Measurements from ENCODE around the gene CELF1.

The CELF1 gene

DNA sequence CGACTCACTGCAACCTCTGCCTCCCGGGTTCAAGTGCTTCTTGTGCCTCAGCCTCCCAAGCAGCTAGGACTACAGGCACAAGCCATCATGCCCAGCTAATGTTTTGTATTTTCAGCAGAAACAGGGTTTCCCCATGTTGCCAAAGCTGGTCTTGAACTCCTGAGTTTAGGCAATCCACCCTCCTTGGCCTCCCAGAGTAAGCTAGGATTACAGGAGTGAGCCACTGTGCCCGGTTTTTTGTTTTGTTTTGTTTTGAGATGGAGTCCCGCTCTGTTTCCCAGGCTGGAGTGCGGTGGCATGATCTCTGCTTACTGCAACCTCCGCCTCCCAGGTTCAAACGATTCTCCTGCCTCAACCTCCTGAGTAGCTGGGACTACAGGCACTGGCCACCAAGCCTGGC, 41.0 kb downstream of the CELF1 start:
- TF ChIP-seq, protein P1, sequence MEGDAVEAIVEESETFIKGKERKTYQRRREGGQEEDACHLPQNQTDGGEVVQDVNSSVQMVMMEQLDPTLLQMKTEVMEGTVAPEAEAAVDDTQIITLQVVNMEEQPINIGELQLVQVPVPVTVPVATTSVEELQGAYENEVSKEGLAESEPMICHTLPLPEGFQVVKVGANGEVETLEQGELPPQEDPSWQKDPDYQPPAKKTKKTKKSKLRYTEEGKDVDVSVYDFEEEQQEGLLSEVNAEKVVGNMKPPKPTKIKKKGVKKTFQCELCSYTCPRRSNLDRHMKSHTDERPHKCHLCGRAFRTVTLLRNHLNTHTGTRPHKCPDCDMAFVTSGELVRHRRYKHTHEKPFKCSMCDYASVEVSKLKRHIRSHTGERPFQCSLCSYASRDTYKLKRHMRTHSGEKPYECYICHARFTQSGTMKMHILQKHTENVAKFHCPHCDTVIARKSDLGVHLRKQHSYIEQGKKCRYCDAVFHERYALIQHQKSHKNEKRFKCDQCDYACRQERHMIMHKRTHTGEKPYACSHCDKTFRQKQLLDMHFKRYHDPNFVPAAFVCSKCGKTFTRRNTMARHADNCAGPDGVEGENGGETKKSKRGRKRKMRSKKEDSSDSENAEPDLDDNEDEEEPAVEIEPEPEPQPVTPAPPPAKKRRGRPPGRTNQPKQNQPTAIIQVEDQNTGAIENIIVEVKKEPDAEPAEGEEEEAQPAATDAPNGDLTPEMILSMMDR (conservative IDR thresholded peaks at IDR 0.05), result no peak
- TF ChIP-seq ZFX (IDR thresholded peaks at IDR 0.05), result no peak
- H3K27ac ChIP-seq, result no peak overlapping the region

DNA sequence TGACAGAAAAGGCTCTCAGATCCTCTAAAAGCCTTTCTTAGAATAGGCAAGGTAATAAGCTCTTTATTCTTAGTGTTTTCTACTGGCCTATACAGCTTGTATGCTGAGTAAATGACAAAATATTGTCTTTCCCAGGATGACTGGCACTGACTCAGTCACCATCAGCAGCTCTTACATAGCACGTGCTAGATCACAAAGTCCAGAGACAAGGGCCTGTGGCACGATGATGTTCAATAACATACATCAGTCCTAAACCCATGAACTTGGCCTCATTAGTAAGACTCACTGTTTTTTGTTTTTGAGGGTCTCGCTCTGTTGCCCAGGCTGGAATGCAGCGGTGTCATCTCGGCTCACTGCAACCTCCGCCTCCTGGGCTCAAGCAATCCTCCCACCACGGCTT, 42.7 kb downstream of the CELF1 start:
- TF ChIP-seq ZFX (IDR thresholded peaks at IDR 0.05), result no peak
- TF ChIP-seq, protein P1 (conservative IDR thresholded peaks at IDR 0.05), result no peak
- no peak overlapping the region for H3K27ac ChIP-seq

DNA sequence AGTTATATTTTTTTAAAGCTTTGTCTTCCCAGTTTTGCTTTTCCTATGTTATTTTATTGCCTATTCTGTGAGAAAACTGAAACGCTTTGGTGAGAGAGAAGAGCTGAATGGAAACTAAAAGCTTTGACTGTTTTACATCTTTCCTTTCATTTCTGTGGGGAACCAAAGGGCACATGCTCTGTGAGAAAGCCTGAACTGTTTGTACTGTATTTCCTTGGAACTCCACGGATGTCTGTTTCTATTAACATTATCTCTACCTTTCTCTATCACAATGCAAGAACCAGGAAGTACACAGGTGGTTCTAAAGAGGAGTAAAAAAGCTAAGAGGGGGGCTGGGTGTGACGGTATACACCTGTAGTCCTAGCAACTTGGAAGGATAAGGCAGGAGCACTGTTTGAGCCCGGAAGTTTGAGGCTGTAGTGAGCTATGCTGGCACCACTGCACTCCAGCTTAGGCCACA, 43.8 kb downstream of the CELF1 start:
- no peak overlapping the region for H3K27ac ChIP-seq

DNA sequence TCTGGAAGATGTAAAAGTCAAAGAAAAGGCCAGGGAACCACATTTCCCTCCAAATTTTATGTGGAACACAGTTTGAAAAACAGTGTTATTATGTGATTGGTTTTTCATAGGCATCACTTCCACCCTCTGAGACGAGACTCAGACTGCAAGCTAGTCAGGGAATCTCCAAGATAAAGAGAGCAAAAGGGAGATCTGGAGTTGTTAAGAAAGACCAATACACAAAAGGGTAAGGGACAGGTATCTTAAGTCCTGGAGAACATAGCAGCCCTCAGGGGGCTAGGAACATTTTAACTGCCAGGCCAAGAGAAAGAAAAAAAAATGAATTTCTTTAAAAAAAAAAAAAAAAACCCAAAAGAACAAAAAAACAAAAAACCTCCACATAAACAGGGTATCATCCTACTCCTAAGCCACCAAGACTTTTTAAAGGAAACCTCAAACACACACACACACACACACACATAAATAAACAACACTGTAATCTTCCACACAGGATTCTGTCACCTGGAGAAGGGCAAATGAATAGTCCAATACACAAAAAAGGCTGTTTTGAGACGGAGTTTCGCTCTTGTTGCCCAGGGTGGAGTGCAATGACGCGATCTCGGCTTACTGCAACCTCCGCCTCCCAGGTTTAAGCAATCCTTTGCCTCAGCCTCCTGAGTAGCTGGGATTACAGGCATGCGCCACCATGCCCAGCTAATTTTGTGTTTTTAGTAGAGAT, 44.5 kb downstream of the CELF1 start:
- no peak overlapping the region for H3K27ac ChIP-seq
- TF ChIP-seq, protein P1 (conservative IDR thresholded peaks at IDR 0.05), result no peak
- TF ChIP-seq ZFX (IDR thresholded peaks at IDR 0.05), result no peak

More for the DNA sequence above, 43.8 kb downstream of the CELF1 start:
- no peak for TF ChIP-seq ZFX (IDR thresholded peaks at IDR 0.05)
- TF ChIP-seq, protein P1 (conservative IDR thresholded peaks at IDR 0.05), result no peak

DNA sequence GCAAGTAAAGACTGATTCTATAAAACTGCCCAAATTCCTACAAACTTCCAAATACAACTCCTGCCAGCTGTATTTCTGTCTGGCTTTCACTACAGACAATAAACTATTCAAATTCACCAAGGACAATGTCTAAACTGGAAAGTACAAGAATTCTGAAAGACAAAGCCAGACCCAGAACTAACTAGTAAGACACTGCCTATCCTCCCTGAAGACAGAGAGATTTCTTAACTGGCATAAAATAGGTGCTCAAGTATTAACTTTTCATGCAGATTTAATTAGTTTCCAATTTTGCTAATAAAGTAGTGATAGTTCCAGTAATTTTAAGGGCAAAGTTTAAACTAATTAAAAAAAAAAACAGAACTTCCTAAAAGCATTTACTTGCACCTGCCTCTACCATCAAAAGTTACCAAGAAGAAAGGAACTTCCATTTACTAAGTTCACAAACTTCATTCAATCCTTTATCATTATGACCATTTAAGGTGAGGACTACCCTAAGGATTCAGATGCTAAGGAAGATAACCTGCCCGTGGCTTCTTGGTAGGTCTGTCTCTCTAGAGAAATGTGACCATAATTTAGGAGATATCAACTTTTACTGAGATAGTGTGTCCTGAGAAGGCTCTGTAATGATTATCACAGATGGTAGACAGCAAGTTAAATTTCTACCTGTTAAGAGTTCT, 45.2 kb downstream of the CELF1 start:
- H3K27ac ChIP-seq, result no peak overlapping the region
- TF ChIP-seq, protein P1 (conservative IDR thresholded peaks at IDR 0.05), result no peak
- TF ChIP-seq ZFX (IDR thresholded peaks at IDR 0.05), result no peak

DNA sequence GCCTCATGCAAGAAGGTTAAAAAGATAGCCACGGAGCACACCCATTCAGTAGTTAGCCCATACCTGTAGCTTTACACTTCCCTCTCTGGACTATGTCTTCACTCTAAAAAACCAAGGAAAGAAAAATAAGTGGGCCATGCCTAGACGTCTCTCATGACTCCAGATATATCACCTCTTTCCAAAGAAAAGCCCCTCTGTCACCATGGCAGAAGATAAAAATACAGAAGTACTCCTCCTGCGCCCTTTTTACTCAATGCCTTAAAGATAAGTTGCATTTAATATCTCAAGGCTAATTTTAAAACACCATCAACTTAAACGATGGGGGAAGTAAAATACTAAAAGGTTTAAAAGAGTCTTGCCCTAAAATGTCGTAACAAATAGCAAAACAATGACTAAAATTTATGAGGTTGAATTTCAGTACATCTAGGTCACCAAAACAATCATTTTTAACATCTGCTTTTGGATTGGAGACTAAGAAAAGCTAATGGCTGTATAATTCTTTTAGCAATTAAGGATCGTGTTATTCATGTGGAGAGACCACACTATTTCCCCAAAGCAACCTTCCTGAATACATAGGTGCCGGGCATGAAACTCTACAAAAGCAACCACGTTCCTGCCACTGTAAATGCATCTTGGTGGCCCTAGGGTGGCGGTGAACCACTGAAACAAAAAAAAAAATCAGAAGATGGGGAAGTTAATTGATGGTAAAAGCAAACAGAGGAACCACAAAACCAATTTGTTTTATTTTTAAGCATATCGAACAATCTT, 46.0 kb downstream of the CELF1 start:
- no peak overlapping the region for H3K27ac ChIP-seq
- no peak for TF ChIP-seq ZFX (IDR thresholded peaks at IDR 0.05)
- TF ChIP-seq, protein P1 (conservative IDR thresholded peaks at IDR 0.05), result no peak

DNA sequence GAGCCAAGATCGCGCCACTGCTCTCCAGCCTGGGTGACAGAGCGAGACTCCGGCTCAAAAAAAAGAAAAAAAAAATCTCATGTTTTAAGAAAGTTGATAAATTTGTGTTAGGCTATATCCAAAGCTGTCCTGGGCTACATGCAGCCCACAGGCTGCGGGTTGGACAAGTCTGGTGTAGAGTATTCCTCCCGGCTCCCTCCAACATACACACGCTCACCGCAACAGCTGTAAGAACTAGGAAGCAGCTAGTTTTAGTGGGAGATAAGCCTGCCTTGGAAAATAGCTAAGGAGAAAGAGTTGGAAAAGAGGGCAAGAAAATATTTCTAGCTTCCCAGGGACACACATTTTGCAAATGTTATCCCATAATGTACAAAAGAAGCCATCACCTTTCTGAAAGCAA, 46.6 kb downstream of the CELF1 start:
- TF ChIP-seq, protein P1 (conservative IDR thresholded peaks at IDR 0.05), result no peak
- no peak for TF ChIP-seq ZFX (IDR thresholded peaks at IDR 0.05)
- no peak overlapping the region for H3K27ac ChIP-seq

Data from C4-2B (cell line).